ENCODE results near the gene CDC14A.

- TF ChIP-seq POLR2AphosphoS5 (IDR thresholded peaks at IDR 0.05; ENCODE audit: low read depth, low read length) (no peak), TAF1 (IDR thresholded peaks at IDR 0.05; ENCODE audit: borderline replicate concordance, insufficient read depth, low read length) (no peak), REST (IDR thresholded peaks at IDR 0.05; ENCODE audit: insufficient read depth in 1 of 2, low read depth in 2 of 2, low read length in 2 of 2) (no peak), SIN3A (IDR thresholded peaks at IDR 0.05; ENCODE audit: borderline replicate concordance, insufficient read depth, low read length) (no peak), FOXP2 (optimal IDR thresholded peaks at IDR 0.05; ENCODE audit: borderline replicate concordance, extremely low read depth, extremely low read length, insufficient read depth) (no peak)
Measured at GRCh38 chr1:100483230-100483629, 130.9 kb downstream of the CDC14A start.

All from PFSK-1 (cell line).